Liver (tissue), 9 donors: ENCODE results near the gene CAPG. TPM values are rescaled to one million over a fixed set of nuclear protein-coding genes. Genes with fewer than 3 reads are reported as not detected.

Experiments
- DNase-seq: peaks from one replicate; pipeline ENCODE4 v3.0.0-alpha.2; 2017; ENCODE audit warnings: low spot score
- H3K27ac ChIP-seq, 2 donors: one replicate each; pipeline ENCODE4 v1.7.0; 2013; ENCODE audit warnings: inconsistent platforms in 2 of 2, low read length in 2 of 2, control low read depth in 1 of 2, low read depth in 1 of 2, mild to moderate bottlenecking in 1 of 2
- H3K27me3 ChIP-seq, 4 donors: one replicate each; pipeline versions ENCODE4 v1.6.1 to v1.7.0; 2013; ENCODE audit warnings: low read length in 3 of 4, inconsistent platforms in 1 of 4, mild to moderate bottlenecking in 1 of 4, moderate library complexity in 1 of 4; ENCODE audit not compliant: control insufficient read depth in 4 of 4, insufficient read depth in 4 of 4
- H3K36me3 ChIP-seq, 4 donors: one replicate each; pipeline versions ENCODE4 v1.6.1 to v1.7.0; 2013; ENCODE audit warnings: low read length in 3 of 4, mild to moderate bottlenecking in 3 of 4, low read depth in 1 of 4, moderate library complexity in 1 of 4; ENCODE audit not compliant: control insufficient read depth in 4 of 4, insufficient read depth in 3 of 4
- H3K4me1 ChIP-seq, 4 donors: one replicate each; pipeline versions ENCODE4 v1.6.1 to v1.7.0; 2013; ENCODE audit warnings: low read length in 3 of 4, mild to moderate bottlenecking in 3 of 4, moderate library complexity in 1 of 4; ENCODE audit not compliant: control insufficient read depth in 4 of 4, insufficient read depth in 4 of 4
- H3K4me3 ChIP-seq, 3 donors: one replicate each; pipeline versions ENCODE4 v1.6.1 to v1.7.0; 2013; ENCODE audit warnings: low read length in 3 of 3, control low read depth in 1 of 3, low read depth in 1 of 3, mild to moderate bottlenecking in 1 of 3
- H3K9ac ChIP-seq, 2 donors: one replicate each; pipeline ENCODE4 v1.7.0; 2013; ENCODE audit warnings: low read length in 2 of 2, mild to moderate bottlenecking in 2 of 2, moderate library complexity in 2 of 2, control low read depth in 1 of 2, low read depth in 1 of 2
- H3K9me3 ChIP-seq, 4 donors: one replicate each; pipeline versions ENCODE4 v1.6.1 to v1.7.0; 2013; ENCODE audit warnings: low read length in 3 of 4; ENCODE audit not compliant: control insufficient read depth in 4 of 4
- ATF3 ChIP-seq: IDR thresholded peaks from 2 replicates; pipeline ENCODE4 v1.6.1; 2016; ENCODE audit warnings: antibody characterized with exemption
- CTCF ChIP-seq: fragments of 150-350 bp; IDR thresholded peaks from 2 replicates; pipeline ENCODE4 v1.5.1; 2017; ENCODE audit warnings: improper control_type of control experiment, low read depth, low read length; ENCODE audit not compliant: missing input control
- EGR1 ChIP-seq, 2 donors: IDR thresholded peaks; 2 replicates each; pipeline ENCODE4 v1.6.1; 2016 to 2018; ENCODE audit warnings: antibody characterized with exemption in 2 of 2, low read depth in 2 of 2
- FOXA1 ChIP-seq: IDR thresholded peaks from 2 replicates; pipeline ENCODE4 v1.6.1; 2016; ENCODE audit warnings: antibody characterized with exemption
- FOXA2 ChIP-seq: IDR thresholded peaks from 2 replicates; pipeline ENCODE4 v1.6.1; 2016; ENCODE audit warnings: antibody characterized with exemption
- GABPA ChIP-seq, 2 donors: IDR thresholded peaks in 1 of 2; conservative IDR thresholded peaks in 1 of 2; 2 replicates each; pipeline ENCODE4 v1.6.1; 2016; ENCODE audit warnings: antibody characterized with exemption in 2 of 2, mild to moderate bottlenecking in 1 of 2, moderate library complexity in 1 of 2
- HNF4A ChIP-seq, 2 donors: conservative IDR thresholded peaks; 2 replicates each; pipeline ENCODE4 v1.6.1; 2016; ENCODE audit warnings: antibody characterized with exemption in 2 of 2, mild to moderate bottlenecking in 2 of 2
- HNF4G ChIP-seq: IDR thresholded peaks from 2 replicates; pipeline ENCODE4 v1.6.1; 2016; ENCODE audit warnings: antibody characterized with exemption
- JUND ChIP-seq, 2 donors: IDR thresholded peaks; 2 replicates each; pipeline ENCODE4 v1.6.1; 2016; ENCODE audit warnings: antibody characterized with exemption in 2 of 2
- NR2F2 ChIP-seq: IDR thresholded peaks from 2 replicates; pipeline ENCODE4 v1.6.1; 2016; ENCODE audit warnings: antibody characterized with exemption
- RAD21 ChIP-seq, 2 donors: IDR thresholded peaks; 2 replicates each; pipeline ENCODE4 v1.6.1; 2016; ENCODE audit warnings: antibody characterized with exemption in 2 of 2, mild to moderate bottlenecking in 2 of 2
- RXRA ChIP-seq, 2 donors: IDR thresholded peaks; 2 replicates each; pipeline ENCODE4 v1.6.1; 2017 to 2018; ENCODE audit warnings: antibody characterized with exemption in 2 of 2, mild to moderate bottlenecking in 1 of 2
- SP1 ChIP-seq: IDR thresholded peaks from 2 replicates; pipeline ENCODE4 v1.6.1; 2018; ENCODE audit warnings: antibody characterized with exemption, mild to moderate bottlenecking
- TAF1 ChIP-seq: conservative IDR thresholded peaks from 2 replicates; pipeline ENCODE4 v1.6.1; 2016; ENCODE audit warnings: antibody characterized with exemption, mild to moderate bottlenecking
- YY1 ChIP-seq: IDR thresholded peaks from 2 replicates; pipeline ENCODE4 v1.6.1; 2016; ENCODE audit warnings: antibody characterized with exemption, mild to moderate bottlenecking
- ZBTB33 ChIP-seq: IDR thresholded peaks from 2 replicates; pipeline ENCODE4 v1.6.1; 2016; ENCODE audit warnings: antibody characterized with exemption
- WGBS: extraction: QIAGEN DNeasy Blood & Tissue Kit; methylation state at CpG from one replicate; pipeline ENCODE4 v1.1.7; 2013; 5-methylcytosine and 5-hydroxymethylcytosine counted together
- polyA plus RNA-seq, 2 donors: library from polyadenylated mRNA; stranded (reverse) in 1 of 2; unstranded in 1 of 2; fragments of 200-250 nt in 1 of 2; fragments of >200 nt in 1 of 2; fragmentation: Nextera tagmentation in 1 of 2; extraction: Ambion mirVana in 1 of 2; gene quantifications; one replicate each; pipeline versions ENCODE4 v1.2.1 to v1.2.3, GENCODE V29; 2013 to 2015
- total RNA-seq, 2 donors: library from RNA; depleted of rRNA; stranded (reverse); fragments of >200 nt; gene quantifications; one replicate each; pipeline ENCODE4 v1.2.3, GENCODE V29; 2014
- TF ChIP-seq, protein P1 (sequence below): IDR thresholded peaks from 2 replicates; pipeline ENCODE4 v1.6.1; 2016; ENCODE audit warnings: antibody characterized with exemption, mild to moderate bottlenecking
- donor health status: healthy.
- donor health status: healthy.
- donor health status: healthy.
- donor health status: healthy.
- donor health status: healthy.

CAPG gene
- total and polyA plus RNA-seq, 4 donors, result 2.7 to 19.3 (median 5.2) TPM

GRCh38 chr2:85434696-85435095, 24.5 kb upstream of the CAPG start:
- Histone ChIP-seq H3K36me3 (no peaks in the 10 kb centered on the region), H3K9me3 (no peaks in the 10 kb centered on the region), H3K4me1 (peaks cover 16 to 23% (median 20%) of the 10 kb centered on the region in 4 donors), H3K27ac (no peak overlapping the region), H3K27me3 (no peaks in the 10 kb centered on the region), H3K4me3 (no peak overlapping the region), H3K9ac (no peak overlapping the region)
- TF ChIP-seq NR2F2 (no peak), ZBTB33 (no peak), EGR1 (IDR thresholded peaks at IDR 0.05; ENCODE audit: low read depth in 2 of 2) (no peak), RAD21 (IDR thresholded peaks at IDR 0.05) (no peak), SP1 (no peak), RXRA (IDR thresholded peaks at IDR 0.05) (no peak)
- no peak for DNase-seq
- 84% methylated on average over 8 of the region's 8 CpGs for WGBS

- no peak overlapping the region for H3K27ac ChIP-seq
- H3K9me3 ChIP-seq, result no peaks in the 10 kb centered on the region
- peaks cover 14 to 23% (median 19%) of the 10 kb centered on the region in 4 donors for H3K4me1 ChIP-seq
- no peaks in the 10 kb centered on the region for H3K27me3 ChIP-seq
- H3K4me3 ChIP-seq, result no peak overlapping the region
- TF ChIP-seq YY1, result no peak
- no peak for TF ChIP-seq HNF4G
- TF ChIP-seq RXRA (IDR thresholded peaks at IDR 0.05), result no peak
- no peak for TF ChIP-seq SP1
- TF ChIP-seq GABPA (IDR thresholded peaks at IDR 0.05 in 1 of 2, conservative IDR thresholded peaks at IDR 0.05 in 1 of 2), result no peak
- TF ChIP-seq ATF3, result no peak
- TF ChIP-seq RAD21 (IDR thresholded peaks at IDR 0.05), result no peak
- no peak for TF ChIP-seq TAF1
- TF ChIP-seq FOXA2, result no peak
- no peak for TF ChIP-seq CTCF
- no peak for TF ChIP-seq HNF4A (conservative IDR thresholded peaks at IDR 0.05)
- TF ChIP-seq ZBTB33, result no peak
- TF ChIP-seq JUND (IDR thresholded peaks at IDR 0.05), result no peak
- TF ChIP-seq, protein P1, sequence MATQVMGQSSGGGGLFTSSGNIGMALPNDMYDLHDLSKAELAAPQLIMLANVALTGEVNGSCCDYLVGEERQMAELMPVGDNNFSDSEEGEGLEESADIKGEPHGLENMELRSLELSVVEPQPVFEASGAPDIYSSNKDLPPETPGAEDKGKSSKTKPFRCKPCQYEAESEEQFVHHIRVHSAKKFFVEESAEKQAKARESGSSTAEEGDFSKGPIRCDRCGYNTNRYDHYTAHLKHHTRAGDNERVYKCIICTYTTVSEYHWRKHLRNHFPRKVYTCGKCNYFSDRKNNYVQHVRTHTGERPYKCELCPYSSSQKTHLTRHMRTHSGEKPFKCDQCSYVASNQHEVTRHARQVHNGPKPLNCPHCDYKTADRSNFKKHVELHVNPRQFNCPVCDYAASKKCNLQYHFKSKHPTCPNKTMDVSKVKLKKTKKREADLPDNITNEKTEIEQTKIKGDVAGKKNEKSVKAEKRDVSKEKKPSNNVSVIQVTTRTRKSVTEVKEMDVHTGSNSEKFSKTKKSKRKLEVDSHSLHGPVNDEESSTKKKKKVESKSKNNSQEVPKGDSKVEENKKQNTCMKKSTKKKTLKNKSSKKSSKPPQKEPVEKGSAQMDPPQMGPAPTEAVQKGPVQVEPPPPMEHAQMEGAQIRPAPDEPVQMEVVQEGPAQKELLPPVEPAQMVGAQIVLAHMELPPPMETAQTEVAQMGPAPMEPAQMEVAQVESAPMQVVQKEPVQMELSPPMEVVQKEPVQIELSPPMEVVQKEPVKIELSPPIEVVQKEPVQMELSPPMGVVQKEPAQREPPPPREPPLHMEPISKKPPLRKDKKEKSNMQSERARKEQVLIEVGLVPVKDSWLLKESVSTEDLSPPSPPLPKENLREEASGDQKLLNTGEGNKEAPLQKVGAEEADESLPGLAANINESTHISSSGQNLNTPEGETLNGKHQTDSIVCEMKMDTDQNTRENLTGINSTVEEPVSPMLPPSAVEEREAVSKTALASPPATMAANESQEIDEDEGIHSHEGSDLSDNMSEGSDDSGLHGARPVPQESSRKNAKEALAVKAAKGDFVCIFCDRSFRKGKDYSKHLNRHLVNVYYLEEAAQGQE, result no peak
- TF ChIP-seq FOXA1, result no peak
- no peak for TF ChIP-seq NR2F2
- H3K9ac ChIP-seq, result no peak overlapping the region
- WGBS, result 64% methylated on average over 6 of the region's 6 CpGs
- no peak for DNase-seq
- H3K36me3 ChIP-seq, result no peaks in the 10 kb centered on the region
Measured at GRCh38 chr2:85433511-85434089, 23.4 kb upstream of the CAPG start.
